IMR-90 (cell line): Measurements from ENCODE around the gene TYRP1. TPM values are rescaled to one million over a fixed set of nuclear protein-coding genes. Genes with fewer than 3 reads are reported as not detected.

Experiments used
- ATAC-seq: fragments of 200-7000 bp; cut with Tn5 transposase; 2 replicates; pipeline ENCODE4 v1.9.1; 2020; ENCODE audit warnings: low read depth, mild to moderate bottlenecking, moderate library complexity
- BruUV-seq: library from RNA; stranded (reverse); fragments of 400-500 nt; replicated peaks from 2 replicates; lab custom pipeline; 2021; lab: Mats Ljungman, UMichigan
- CTCF ChIA-PET: fragments of 300-600 bp; formaldehyde crosslinking; extraction: SDS; loops from one replicate; lab custom pipeline; 2021; ENCODE audit warnings: antibody characterized with exemption; lab: Yijun Ruan, JAX
- POLR2A ChIA-PET: fragments of 300-600 bp; sonication (Branson Sonifier 250); formaldehyde crosslinking; loops from one replicate; lab custom pipeline; 2022; ENCODE audit warnings: antibody characterized with exemption; ENCODE audit not compliant: unreplicated experiment; lab: Charles Lee
- DNase-seq: peaks from one replicate; pipeline ENCODE4 v3.0.0; 2013
- H2AFZ ChIP-seq: replicated peaks from 2 replicates; pipeline ENCODE3; 2013; ENCODE audit warnings: low read length, mild to moderate bottlenecking; ENCODE audit not compliant: poor library complexity
- H2AK5ac ChIP-seq: 2 replicates; pipeline ENCODE4 v1.6.1; 2013; ENCODE audit warnings: low read depth, low read length, inconsistent platforms
- H2AK9ac ChIP-seq: replicated peaks from 2 replicates; pipeline ENCODE3; 2013; ENCODE audit warnings: mild to moderate bottlenecking, low read depth, low read length, moderate library complexity; ENCODE audit not compliant: poor library complexity
- H2BK120ac ChIP-seq: 2 replicates; pipeline ENCODE4 v1.6.1; 2013; ENCODE audit warnings: low read depth, low read length, inconsistent platforms
- H2BK15ac ChIP-seq: 3 replicates; pipeline ENCODE4 v1.6.1; 2013; ENCODE audit warnings: low read depth, low read length, inconsistent platforms
- H2BK20ac ChIP-seq: 2 replicates; pipeline ENCODE4 v1.6.1; 2013; ENCODE audit warnings: low read depth, mild to moderate bottlenecking, inconsistent platforms, low read length, moderate library complexity
- H2BK5ac ChIP-seq: 2 replicates; pipeline ENCODE4 v1.6.1; 2013; ENCODE audit warnings: mild to moderate bottlenecking, low read depth, low read length, inconsistent platforms; ENCODE audit not compliant: poor library complexity, severe bottlenecking
- H3K14ac ChIP-seq: replicated peaks from 2 replicates; pipeline ENCODE4 v1.6.1; 2013; ENCODE audit warnings: low read depth, low read length, inconsistent platforms
- H3K18ac ChIP-seq: 2 replicates; pipeline ENCODE4 v1.6.1; 2013; ENCODE audit warnings: low read depth, low read length, control low read depth
- H3K23ac ChIP-seq: 2 replicates; pipeline ENCODE4 v1.6.1; 2013; ENCODE audit warnings: low read depth, low read length, inconsistent platforms
- H3K27ac ChIP-seq: 2 replicates; pipeline ENCODE4 v1.5.1; 2013; ENCODE audit warnings: mild to moderate bottlenecking, control low read depth, low read length; ENCODE audit not compliant: insufficient read depth
- H3K27me3 ChIP-seq: 2 replicates; pipeline ENCODE4 v1.6.1; 2013; ENCODE audit warnings: low read length; ENCODE audit not compliant: control insufficient read depth, insufficient read depth
- H3K36me3 ChIP-seq: 2 replicates; pipeline ENCODE4 v1.6.1; 2013; ENCODE audit warnings: low read length, mixed read lengths; ENCODE audit not compliant: control insufficient read depth, insufficient read depth
- H3K4ac ChIP-seq: 2 replicates; pipeline ENCODE4 v1.6.1; 2013; ENCODE audit warnings: low read depth, low read length, inconsistent platforms
- H3K4me1 ChIP-seq: 2 replicates; pipeline ENCODE4 v1.6.1; 2013; ENCODE audit warnings: low read length, mixed read lengths; ENCODE audit not compliant: control insufficient read depth, insufficient read depth
- H3K4me2 ChIP-seq: 2 replicates; pipeline ENCODE4 v1.6.1; 2013; ENCODE audit warnings: low read depth, mild to moderate bottlenecking, control low read depth, low read length, moderate library complexity
- H3K4me3 ChIP-seq: 2 replicates; pipeline ENCODE4 v1.5.1; 2013; ENCODE audit warnings: low read depth, mild to moderate bottlenecking, control low read depth, low read length, moderate library complexity; ENCODE audit not compliant: insufficient read depth
- H3K56ac ChIP-seq: 2 replicates; pipeline ENCODE4 v1.6.1; 2013; ENCODE audit warnings: low read length, inconsistent platforms; ENCODE audit not compliant: insufficient read depth; ENCODE audit errors: extremely low read depth
- H3K79me1 ChIP-seq, 2 experiments: 2 replicates each; pipeline ENCODE4 v1.6.1; 2013; ENCODE audit warnings: low read length in 2 of 2, inconsistent platforms in 1 of 2, low read depth in 1 of 2
- H3K9ac ChIP-seq: 2 replicates; pipeline ENCODE4 v1.6.1; 2013; ENCODE audit warnings: low read depth, low read length, control low read depth
- H3K9me1 ChIP-seq: 2 replicates; pipeline ENCODE4 v1.6.1; 2013; ENCODE audit warnings: low read length, inconsistent platforms; ENCODE audit not compliant: insufficient read depth
- H3K9me3 ChIP-seq: 2 replicates; pipeline ENCODE4 v1.6.1; 2013; ENCODE audit warnings: low read length; ENCODE audit not compliant: control insufficient read depth, insufficient read depth
- H4K20me1 ChIP-seq: 2 replicates; pipeline ENCODE4 v1.6.1; 2013; ENCODE audit warnings: low read length, inconsistent platforms; ENCODE audit not compliant: insufficient read depth
- H4K5ac ChIP-seq: 2 replicates; pipeline ENCODE4 v1.6.1; 2013; ENCODE audit warnings: mild to moderate bottlenecking, low read depth, low read length, control low read depth
- H4K8ac ChIP-seq, 2 experiments: 2 replicates each; pipeline ENCODE4 v1.6.1; 2013; ENCODE audit warnings: low read depth in 2 of 2, low read length in 2 of 2, control low read depth in 1 of 2, inconsistent platforms in 1 of 2
- H4K91ac ChIP-seq: 2 replicates; pipeline ENCODE4 v1.6.1; 2013; ENCODE audit warnings: low read depth, low read length, inconsistent platforms; ENCODE audit not compliant: insufficient read depth
- BHLHE40 ChIP-seq: fragments of 150-350 bp; IDR thresholded peaks from 2 replicates; pipeline ENCODE4 v1.6.1; 2016; ENCODE audit warnings: mild to moderate bottlenecking, low read depth, low read length
- CHD1 ChIP-seq: IDR thresholded peaks from 2 replicates; pipeline ENCODE4 v1.6.1; 2012; ENCODE audit warnings: low read depth, low read length, improper control_type of control experiment
- CTCF ChIP-seq: conservative IDR thresholded peaks from 2 replicates; pipeline ENCODE4 v1.5.1; 2012; ENCODE audit warnings: mild to moderate bottlenecking, low read depth, low read length, improper control_type of control experiment
- ELK1 ChIP-seq: fragments of 150-350 bp; IDR thresholded peaks from 2 replicates; pipeline ENCODE4 v1.6.1; 2016; ENCODE audit warnings: low read depth, mild to moderate bottlenecking, low read length, moderate library complexity, borderline replicate concordance
- FOS ChIP-seq: fragments of 150-350 bp; IDR thresholded peaks from 2 replicates; pipeline ENCODE4 v1.6.1; 2016; ENCODE audit warnings: low read depth, low read length
- MAFK ChIP-seq: IDR thresholded peaks from 2 replicates; pipeline ENCODE4 v1.6.1; 2012; ENCODE audit warnings: low read depth, low read length, improper control_type of control experiment
- MXI1 ChIP-seq: IDR thresholded peaks from 2 replicates; pipeline ENCODE4 v1.6.1; 2012; ENCODE audit warnings: low read depth, mild to moderate bottlenecking, low read length, moderate library complexity, borderline replicate concordance
- NFE2L2 ChIP-seq: fragments of 150-350 bp; IDR thresholded peaks from 2 replicates; pipeline ENCODE4 v1.6.1; 2016; ENCODE audit warnings: low read depth, mild to moderate bottlenecking, low read length
- RAD21 ChIP-seq: IDR thresholded peaks from 2 replicates; pipeline ENCODE4 v1.6.1; 2012; ENCODE audit warnings: low read length, improper control_type of control experiment
- RCOR1 ChIP-seq: IDR thresholded peaks from 2 replicates; pipeline ENCODE4 v1.6.1; 2012; ENCODE audit warnings: mild to moderate bottlenecking, low read length, improper control_type of control experiment; ENCODE audit not compliant: insufficient replicate concordance
- SMC3 ChIP-seq: fragments of 150-350 bp; IDR thresholded peaks from 2 replicates; pipeline ENCODE4 v1.6.1; 2016; ENCODE audit warnings: low read depth, mild to moderate bottlenecking, antibody characterized with exemption, low read length, moderate library complexity
- USF2 ChIP-seq: fragments of 150-350 bp; IDR thresholded peaks from 2 replicates; pipeline ENCODE4 v1.6.1; 2017; ENCODE audit warnings: mild to moderate bottlenecking, antibody characterized with exemption, low read length, low read depth
- WGBS, 2 experiments: methylation state at CpG; one replicate each; pipeline versions ENCODE4 v1.1.5 to v1.1.7; 2013; ENCODE audit warnings: missing lambda C conversion rate in 2 of 2; ENCODE audit not compliant: insufficient read length in 1 of 2; ENCODE audit errors: extremely low coverage in 2 of 2; 5-methylcytosine and 5-hydroxymethylcytosine counted together
- dilution Hi-C: fragments of 300-500 bp; cut with HindIII; formaldehyde crosslinking; loops from one replicate; pipeline ENCODE4 v1.14.3; 2018; ENCODE audit warnings: low sequenced_read_pairs; ENCODE audit not compliant: unreplicated experiment
- in situ Hi-C: fragments of 300-500 bp; cut with MboI; formaldehyde crosslinking; loops from 3 replicates; pipeline ENCODE4 v1.14.3; 2019; ENCODE audit warnings: low sequenced_read_pairs, inconsistent platforms, mixed read lengths
- intact Hi-C: fragments of 100-400 bp; cut with micrococcal nuclease; formaldehyde crosslinking; loops from 2 replicates; pipeline ENCODE4 v1.10.0; 2022
- polyA plus RNA-seq, 3 experiments: library from polyadenylated mRNA; depleted of rRNA; stranded (reverse); fragments of >200 nt; gene quantifications; 2 replicates each; pipeline ENCODE4 v1.2.3, GENCODE V29; 2012; ENCODE audit warnings: low replicate concordance in 1 of 3
- total RNA-seq: library from RNA; depleted of rRNA; stranded (reverse); fragments of >200 nt; gene quantifications from 2 replicates; pipeline ENCODE4 v1.2.3, GENCODE V29; 2012

The TYRP1 gene
- total and polyA plus RNA-seq, 2 of the 4 experiments (the other 2 are of a cell fraction), result 0.60 to 0.90 TPM

GRCh38 chr9:12722131-12722530, 28.9 kb downstream of the TYRP1 start:
- H3K4me3 ChIP-seq, result no peak overlapping the region
- no peak overlapping the region for H2BK120ac ChIP-seq
- H3K9ac ChIP-seq, result no peak overlapping the region
- no TSS peak for BruUV-seq
- no peak overlapping the region for H4K91ac ChIP-seq
- no peak overlapping the region for H4K8ac ChIP-seq
- intact Hi-C loops, result loop anchor here (5.0 kb wide), 1 partner anchor 700 kb away; no protein-coding TSS in a partner anchor
- H2AFZ ChIP-seq, result no peak overlapping the region
- H2AK5ac ChIP-seq, result no peak overlapping the region
- H3K56ac ChIP-seq, result no peak overlapping the region
- ChIA-PET POLR2A (no interaction called here), CTCF (interaction anchor here (0.6 to 1.6 kb wide), 6 partner anchors 10 to 367 kb away, joined by 3 to 4 read pairs (median 3); no protein-coding TSS in a partner anchor)
- H2BK20ac ChIP-seq, result no peak overlapping the region
- no peak overlapping the region for H3K27ac ChIP-seq
- no peaks in the 10 kb centered on the region for H3K9me3 ChIP-seq
- no peaks in the 10 kb centered on the region for H3K36me3 ChIP-seq
- no peak overlapping the region for H3K4ac ChIP-seq
- ATAC-seq (no peak), DNase-seq (no peak)
- H3K14ac ChIP-seq, result no peak overlapping the region
- TF ChIP-seq RAD21, result no peak
- TF ChIP-seq RCOR1, result no peak
- TF ChIP-seq NFE2L2, result no peak
- no peak for TF ChIP-seq CHD1
- TF ChIP-seq CTCF, result no peak
- no peak for TF ChIP-seq USF2
- TF ChIP-seq MAFK, result no peak
- TF ChIP-seq FOS, result no peak
- TF ChIP-seq SMC3, result no peak
- TF ChIP-seq MXI1, result no peak
- no peak for TF ChIP-seq ELK1
- no peak for TF ChIP-seq BHLHE40
- no peak overlapping the region for H2AK9ac ChIP-seq
- H3K9me1 ChIP-seq, result no peaks in the 10 kb centered on the region
- no peaks in the 10 kb centered on the region for H3K4me1 ChIP-seq
- no peak overlapping the region for H4K5ac ChIP-seq
- H3K4me2 ChIP-seq, result no peak overlapping the region
- dilution Hi-C loops, result no loop called here
- WGBS, 2 experiments, result 86% methylated on average over 1 of the region's 2 CpGs; no CpG with 5 or more reads in 1 of the 2 experiments
- in situ Hi-C loops, result loop anchor here (5.0 kb wide), 2 partner anchors 160 to 365 kb away; no protein-coding TSS in a partner anchor
- H4K20me1 ChIP-seq, result no peaks in the 10 kb centered on the region
- no peak overlapping the region for H2BK15ac ChIP-seq
- H2BK5ac ChIP-seq, result no peak overlapping the region
- H3K23ac ChIP-seq, result no peak overlapping the region
- no peaks in the 10 kb centered on the region for H3K27me3 ChIP-seq
- H3K79me1 ChIP-seq, result no peaks in the 10 kb centered on the region
- H3K18ac ChIP-seq, result no peak overlapping the region
